SU-DHL-6 (cell line): ENCODE data around the gene TRAPPC4.
"Not testable (repeated sequence)": the region's sequence is repeated elsewhere in the genome, so short reads cannot be mapped to it uniquely, and the experiment has no call there.

ENCODE experiments used
- H2AFZ ChIP-seq: fragments of 200-600 bp; sonication (generic); 2 replicates; pipeline ENCODE4 v1.6.1; 2014; ENCODE audit warnings: low read depth, mild to moderate bottlenecking, moderate library complexity, mixed read lengths, antibody characterized with exemption, low read length; ENCODE audit not compliant: severe bottlenecking
- H3F3A ChIP-seq: fragments of 200-600 bp; shearing (Covaris generic); 2 replicates; pipeline ENCODE4 v1.6.0; 2016; ENCODE audit warnings: antibody characterized with exemption, mild to moderate bottlenecking; ENCODE audit not compliant: insufficient read depth
- H3K27ac ChIP-seq: fragments of 200-600 bp; sonication (generic); 2 replicates; pipeline ENCODE4 v1.5.1; 2016; ENCODE audit warnings: low read depth, mild to moderate bottlenecking, low read length, moderate library complexity, mixed read lengths
- H3K27me3 ChIP-seq: fragments of 200-600 bp; sonication (generic), shearing (Covaris generic); 2 replicates; pipeline ENCODE4 v1.6.0; 2014; ENCODE audit warnings: mild to moderate bottlenecking, low read length
- H3K36me3 ChIP-seq: fragments of 200-600 bp; sonication (generic); 2 replicates; pipeline ENCODE4 v1.6.1; 2014; ENCODE audit warnings: mild to moderate bottlenecking, low read length, mixed read lengths
- H3K4me2 ChIP-seq: fragments of 300-600, 200-600 bp; shearing (Covaris generic), sonication (generic); 2 replicates; pipeline ENCODE4 v1.6.0; 2014; ENCODE audit warnings: low read length, low read depth, mild to moderate bottlenecking; ENCODE audit not compliant: poor library complexity, severe bottlenecking
- H3K4me3 ChIP-seq: fragments of 200-600 bp; sonication (generic); 2 replicates; pipeline ENCODE4 v1.5.1; 2014; ENCODE audit warnings: antibody characterized with exemption, low read length, mild to moderate bottlenecking, mixed read lengths; ENCODE audit not compliant: insufficient read depth, poor library complexity, severe bottlenecking
- H3K79me2 ChIP-seq: fragments of 200-600 bp; sonication (generic); 2 replicates; pipeline ENCODE4 v1.6.1; 2014; ENCODE audit warnings: mild to moderate bottlenecking, low read length, moderate library complexity; ENCODE audit not compliant: insufficient read depth
- H3K9ac ChIP-seq: fragments of 200-600 bp; sonication (generic); 2 replicates; pipeline ENCODE4 v1.7.0; 2014; ENCODE audit warnings: mild to moderate bottlenecking, low read length
- H3K9me2 ChIP-seq: fragments of 200-600 bp; sonication (generic); replicated peaks from 2 replicates; pipeline ENCODE4 v1.6.1; 2014; ENCODE audit warnings: low read length; ENCODE audit not compliant: insufficient read depth
- H3K9me3 ChIP-seq: fragments of 200-600 bp; sonication (generic); 2 replicates; pipeline ENCODE4 v1.6.1; 2014; ENCODE audit warnings: low read length, mixed read lengths; ENCODE audit not compliant: insufficient read depth
- H4K20me1 ChIP-seq: fragments of 200-600 bp; sonication (generic); 2 replicates; pipeline ENCODE4 v1.6.1; 2014; ENCODE audit warnings: low read depth, mild to moderate bottlenecking, antibody characterized with exemption, low read length, moderate library complexity, mixed read lengths
- EZH2phosphoT487 ChIP-seq: fragments of 200-600 bp; sonication (generic), shearing (Covaris generic); conservative IDR thresholded peaks from 2 replicates; pipeline ENCODE4 v1.6.1; 2018; ENCODE audit warnings: mild to moderate bottlenecking, antibody characterized with exemption, low read length, moderate library complexity, mixed read lengths
- TF ChIP-seq, protein P1 (sequence below): fragments of 200-600 bp; sonication (generic); IDR thresholded peaks from one replicate; pipeline ENCODE4 v1.5.1; 2017; ENCODE audit warnings: antibody characterized with exemption, mild to moderate bottlenecking, low read length, moderate library complexity; ENCODE audit not compliant: insufficient read depth, poor library complexity, severe bottlenecking

TRAPPC4 gene

DNA sequence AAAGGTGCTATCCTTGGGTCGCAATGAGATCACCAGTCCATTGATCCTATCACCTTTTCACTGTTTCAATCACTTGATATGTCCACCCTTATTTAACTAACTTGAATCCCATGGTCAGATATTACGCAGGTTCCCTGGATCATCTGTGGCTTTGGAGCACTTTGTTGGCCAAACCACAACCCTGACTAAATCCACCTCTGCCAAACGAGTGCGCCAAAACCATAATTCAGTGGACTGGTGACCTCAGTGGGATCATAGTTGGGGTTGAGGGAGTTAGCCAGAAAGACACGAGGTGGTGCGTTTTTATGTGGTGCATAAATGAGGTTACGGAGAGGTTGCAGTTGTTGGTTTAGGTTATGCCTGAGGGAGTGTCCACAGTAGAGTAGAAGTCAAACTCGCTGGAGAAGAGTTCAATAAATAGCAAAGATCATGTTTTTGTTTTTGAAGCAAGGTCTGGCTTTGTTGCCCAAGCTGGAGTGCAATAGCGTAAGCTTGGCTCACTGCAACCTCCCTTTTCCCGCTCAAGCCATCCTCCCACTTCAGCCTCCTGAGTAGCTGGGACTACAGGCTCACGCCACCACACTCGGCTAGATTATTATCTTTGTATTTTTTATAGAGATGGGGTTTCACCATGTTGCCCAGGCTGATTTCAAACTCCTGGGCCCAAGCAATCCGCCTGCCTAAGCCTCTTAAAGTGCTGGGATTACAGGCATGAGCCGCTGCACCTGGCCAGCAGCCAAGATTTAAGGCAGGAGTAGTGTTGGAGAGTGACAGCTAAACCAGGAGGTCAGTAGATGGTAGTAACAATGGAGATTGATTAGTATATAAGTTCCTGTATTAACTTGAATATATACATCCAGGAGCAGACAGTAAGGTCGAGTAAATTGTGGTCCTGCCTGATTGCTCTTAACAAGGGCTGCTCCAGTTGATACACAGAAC, 42.5 kb upstream of the TRAPPC4 start:
- H4K20me1 ChIP-seq: no peaks in the 10 kb centered on the region
- H3K27me3 ChIP-seq: no peaks in the 10 kb centered on the region
- H3K36me3 ChIP-seq: no peaks in the 10 kb centered on the region
- H3F3A ChIP-seq: no peaks in the 10 kb centered on the region
- no peak overlapping the region for H3K27ac ChIP-seq
- no peaks in the 10 kb centered on the region for H3K9me3 ChIP-seq
- H3K9me2 ChIP-seq: no peaks in the 10 kb centered on the region
- no peak overlapping the region for H3K4me2 ChIP-seq
- H2AFZ ChIP-seq: no peak overlapping the region
- TF ChIP-seq, protein P1, sequence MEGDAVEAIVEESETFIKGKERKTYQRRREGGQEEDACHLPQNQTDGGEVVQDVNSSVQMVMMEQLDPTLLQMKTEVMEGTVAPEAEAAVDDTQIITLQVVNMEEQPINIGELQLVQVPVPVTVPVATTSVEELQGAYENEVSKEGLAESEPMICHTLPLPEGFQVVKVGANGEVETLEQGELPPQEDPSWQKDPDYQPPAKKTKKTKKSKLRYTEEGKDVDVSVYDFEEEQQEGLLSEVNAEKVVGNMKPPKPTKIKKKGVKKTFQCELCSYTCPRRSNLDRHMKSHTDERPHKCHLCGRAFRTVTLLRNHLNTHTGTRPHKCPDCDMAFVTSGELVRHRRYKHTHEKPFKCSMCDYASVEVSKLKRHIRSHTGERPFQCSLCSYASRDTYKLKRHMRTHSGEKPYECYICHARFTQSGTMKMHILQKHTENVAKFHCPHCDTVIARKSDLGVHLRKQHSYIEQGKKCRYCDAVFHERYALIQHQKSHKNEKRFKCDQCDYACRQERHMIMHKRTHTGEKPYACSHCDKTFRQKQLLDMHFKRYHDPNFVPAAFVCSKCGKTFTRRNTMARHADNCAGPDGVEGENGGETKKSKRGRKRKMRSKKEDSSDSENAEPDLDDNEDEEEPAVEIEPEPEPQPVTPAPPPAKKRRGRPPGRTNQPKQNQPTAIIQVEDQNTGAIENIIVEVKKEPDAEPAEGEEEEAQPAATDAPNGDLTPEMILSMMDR: no peak
- no peak for TF ChIP-seq EZH2phosphoT487
- no peak overlapping the region for H3K9ac ChIP-seq
- H3K79me2 ChIP-seq: no peaks in the 10 kb centered on the region
- H3K4me3 ChIP-seq: no peak overlapping the region

DNA sequence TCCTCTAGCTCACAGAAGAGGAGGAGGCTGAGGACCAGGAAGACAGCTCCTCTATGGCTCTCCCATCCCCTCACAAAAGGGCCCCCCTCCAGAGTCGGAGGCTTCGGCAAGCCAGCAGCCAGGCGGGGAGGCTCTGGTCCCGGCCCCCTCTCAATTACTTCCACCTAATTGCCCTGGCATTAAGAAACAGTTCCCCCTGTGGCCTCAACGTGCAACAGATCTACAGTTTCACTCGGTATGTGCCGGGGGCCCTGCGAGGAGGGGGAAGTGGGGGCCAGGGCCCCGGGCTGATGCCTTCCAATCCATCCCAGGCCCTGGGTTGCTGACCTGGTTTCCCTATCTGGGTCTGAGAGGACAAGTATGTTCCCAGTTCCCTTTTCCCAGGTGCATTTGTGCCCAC, 39.1 kb upstream of the TRAPPC4 start:
- no peak for TF ChIP-seq EZH2phosphoT487
- TF ChIP-seq, protein P1: no peak
- H3K4me2 ChIP-seq: no peak overlapping the region
- H3K36me3 ChIP-seq: no peaks in the 10 kb centered on the region
- H3F3A ChIP-seq: no peaks in the 10 kb centered on the region
- H3K27me3 ChIP-seq: no peaks in the 10 kb centered on the region
- H3K79me2 ChIP-seq: no peaks in the 10 kb centered on the region
- H3K27ac ChIP-seq: no peak overlapping the region
- no peaks in the 10 kb centered on the region for H3K9me2 ChIP-seq
- no peaks in the 10 kb centered on the region for H4K20me1 ChIP-seq
- no peak overlapping the region for H2AFZ ChIP-seq
- no peak overlapping the region for H3K4me3 ChIP-seq
- no peak overlapping the region for H3K9ac ChIP-seq
- no peaks in the 10 kb centered on the region for H3K9me3 ChIP-seq

DNA sequence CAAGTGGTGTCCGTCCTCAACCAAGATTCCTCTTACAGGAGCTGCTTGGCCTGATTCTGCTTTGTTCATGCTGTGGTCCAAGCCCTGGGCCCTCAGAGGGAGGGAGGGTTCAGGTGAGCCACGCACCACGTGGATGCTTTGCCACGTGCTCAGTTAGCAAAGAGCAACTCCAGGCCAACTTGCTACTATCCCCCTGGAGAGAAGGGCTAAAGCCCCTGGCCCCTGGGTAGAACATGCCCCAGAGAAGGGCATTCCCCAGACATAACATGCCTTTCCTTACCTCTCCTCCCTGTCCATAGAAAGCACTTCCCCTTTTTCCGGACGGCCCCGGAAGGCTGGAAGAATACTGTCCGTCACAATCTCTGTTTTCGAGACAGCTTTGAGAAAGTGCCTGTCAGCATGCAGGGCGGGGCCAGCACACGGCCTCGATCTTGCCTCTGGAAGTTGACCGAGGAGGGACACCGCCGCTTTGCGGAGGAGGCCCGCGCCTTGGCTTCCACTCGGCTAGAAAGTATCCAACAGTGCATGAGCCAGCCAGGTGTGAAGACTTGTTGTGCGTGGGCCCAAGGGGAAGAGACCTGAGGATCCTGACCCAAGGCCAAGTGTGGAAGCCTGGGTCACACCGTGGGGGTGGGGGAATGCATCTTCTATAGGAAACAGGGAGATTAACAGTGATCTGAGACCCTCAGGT, 38.2 kb upstream of the TRAPPC4 start:
- Histone ChIP-seq H3K4me3 (no peak overlapping the region), H3K27ac (no peak overlapping the region), H3K79me2 (no peaks in the 10 kb centered on the region), H3F3A (no peaks in the 10 kb centered on the region), H2AFZ (no peak overlapping the region), H4K20me1 (no peaks in the 10 kb centered on the region), H3K4me2 (no peak overlapping the region), H3K36me3 (no peaks in the 10 kb centered on the region), H3K9me3 (no peaks in the 10 kb centered on the region), H3K9me2 (no peaks in the 10 kb centered on the region), H3K9ac (no peak overlapping the region), H3K27me3 (no peaks in the 10 kb centered on the region)
- no peak for TF ChIP-seq EZH2phosphoT487
- TF ChIP-seq, protein P1: no peak

DNA sequence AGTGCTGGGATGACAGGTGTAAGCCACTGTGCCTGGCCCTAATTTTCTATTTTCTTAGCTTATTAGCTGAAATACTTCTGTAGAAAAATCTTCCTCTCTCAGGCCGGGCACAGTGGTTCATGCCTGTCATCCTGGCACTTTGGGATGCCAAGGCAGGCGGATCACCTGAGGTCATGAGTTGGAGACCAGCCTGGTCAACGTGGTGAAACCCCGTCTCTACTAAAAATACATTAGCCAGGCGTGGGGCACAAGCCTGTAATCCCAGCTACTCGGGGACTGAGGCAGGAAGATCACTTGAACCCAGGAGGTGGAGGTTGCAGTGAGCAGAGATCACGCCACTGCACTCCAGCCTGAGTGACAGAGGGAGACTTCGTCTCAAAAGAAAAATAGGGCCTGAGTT, 34.2 kb upstream of the TRAPPC4 start:
- not testable (repeated sequence) for H3K79me2 ChIP-seq

More for the DNA sequence above, 34.2 kb upstream of the TRAPPC4 start:
- H3F3A ChIP-seq, H3K27ac ChIP-seq, H2AFZ ChIP-seq, H4K20me1 ChIP-seq, H3K9me2 ChIP-seq, H3K36me3 ChIP-seq, H3K27me3 ChIP-seq, H3K9ac ChIP-seq, H3K4me3 ChIP-seq, H3K4me2 ChIP-seq, H3K9me3 ChIP-seq: not testable (repeated sequence)
